BE2C (cell line): ENCODE results near the gene KCP.

Experiments used
- DNase-seq: peaks from one replicate; pipeline ENCODE4 v3.0.0-alpha.2; 2020
- H3K27me3 ChIP-seq: fragments of 250-450 bp; sonication (Bioruptor Pico); 2 replicates; pipeline ENCODE4 v1.5.1; 2020; ENCODE audit warnings: mild to moderate bottlenecking
- H3K36me3 ChIP-seq: fragments of 250-450 bp; sonication (Bioruptor Pico); 2 replicates; pipeline ENCODE4 v1.5.1; 2020; ENCODE audit warnings: mild to moderate bottlenecking
- H3K4me1 ChIP-seq: fragments of 250-450 bp; sonication (Bioruptor Pico); 2 replicates; pipeline ENCODE4 v1.5.1; 2020
- H3K4me3 ChIP-seq: 2 replicates; pipeline ENCODE4 v1.5.1; 2011; ENCODE audit warnings: low read depth, low read length
- H3K9me3 ChIP-seq: fragments of 250-450 bp; sonication (Bioruptor Pico); 2 replicates; pipeline ENCODE4 v1.5.1; 2020
- TF ChIP-seq, protein P1 (sequence below): IDR thresholded peaks from 2 replicates; pipeline ENCODE4 v1.5.1; 2012; ENCODE audit warnings: mild to moderate bottlenecking, low read depth, low read length

Gene KCP

DNA sequence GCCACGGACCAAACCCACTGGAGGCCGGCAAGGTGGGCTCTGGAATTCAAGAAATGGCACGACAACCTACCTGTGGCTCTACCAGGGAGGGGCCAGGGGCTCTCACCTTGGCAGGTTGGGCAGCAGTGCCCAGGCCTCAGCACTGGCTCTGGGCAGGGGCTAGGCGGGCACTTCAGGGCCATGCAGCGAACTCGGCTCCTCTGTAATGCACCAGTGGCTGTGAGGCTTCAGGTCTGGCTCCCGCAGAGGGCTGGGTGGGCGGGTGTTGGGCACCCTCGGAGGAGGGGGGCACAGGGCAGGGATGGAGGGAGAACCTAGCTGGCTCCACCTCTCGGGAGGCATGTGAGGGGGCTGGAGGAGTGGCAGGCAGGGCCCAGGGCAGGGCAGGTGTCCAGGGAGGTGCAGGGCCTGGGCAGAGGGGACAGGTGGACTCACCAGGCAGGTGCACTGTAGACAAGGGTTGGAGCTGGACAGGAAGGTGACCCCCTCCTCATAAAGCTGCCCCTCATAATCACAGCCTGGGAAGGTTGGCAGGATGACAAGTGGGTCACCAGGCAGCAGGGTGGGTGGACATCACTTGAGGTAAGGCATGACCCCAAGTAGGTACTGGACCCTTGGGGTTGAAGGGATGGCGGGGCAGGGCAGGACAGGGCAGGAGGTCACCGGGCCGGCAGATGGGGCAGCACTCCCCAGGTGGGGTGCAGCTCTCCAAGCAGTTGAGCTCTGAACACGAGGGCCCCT is 6.7 kb downstream of the KCP start:
- TF ChIP-seq, protein P1, sequence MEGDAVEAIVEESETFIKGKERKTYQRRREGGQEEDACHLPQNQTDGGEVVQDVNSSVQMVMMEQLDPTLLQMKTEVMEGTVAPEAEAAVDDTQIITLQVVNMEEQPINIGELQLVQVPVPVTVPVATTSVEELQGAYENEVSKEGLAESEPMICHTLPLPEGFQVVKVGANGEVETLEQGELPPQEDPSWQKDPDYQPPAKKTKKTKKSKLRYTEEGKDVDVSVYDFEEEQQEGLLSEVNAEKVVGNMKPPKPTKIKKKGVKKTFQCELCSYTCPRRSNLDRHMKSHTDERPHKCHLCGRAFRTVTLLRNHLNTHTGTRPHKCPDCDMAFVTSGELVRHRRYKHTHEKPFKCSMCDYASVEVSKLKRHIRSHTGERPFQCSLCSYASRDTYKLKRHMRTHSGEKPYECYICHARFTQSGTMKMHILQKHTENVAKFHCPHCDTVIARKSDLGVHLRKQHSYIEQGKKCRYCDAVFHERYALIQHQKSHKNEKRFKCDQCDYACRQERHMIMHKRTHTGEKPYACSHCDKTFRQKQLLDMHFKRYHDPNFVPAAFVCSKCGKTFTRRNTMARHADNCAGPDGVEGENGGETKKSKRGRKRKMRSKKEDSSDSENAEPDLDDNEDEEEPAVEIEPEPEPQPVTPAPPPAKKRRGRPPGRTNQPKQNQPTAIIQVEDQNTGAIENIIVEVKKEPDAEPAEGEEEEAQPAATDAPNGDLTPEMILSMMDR = no peak
- Histone ChIP-seq H3K36me3 (no peaks in the 10 kb centered on the region), H3K4me1 (peaks cover under 1% of the 10 kb centered on the region), H3K27me3 (no peaks in the 10 kb centered on the region), H3K4me3 (no peak overlapping the region), H3K9me3 (no peaks in the 10 kb centered on the region)
- DNase-seq = no peak

DNA sequence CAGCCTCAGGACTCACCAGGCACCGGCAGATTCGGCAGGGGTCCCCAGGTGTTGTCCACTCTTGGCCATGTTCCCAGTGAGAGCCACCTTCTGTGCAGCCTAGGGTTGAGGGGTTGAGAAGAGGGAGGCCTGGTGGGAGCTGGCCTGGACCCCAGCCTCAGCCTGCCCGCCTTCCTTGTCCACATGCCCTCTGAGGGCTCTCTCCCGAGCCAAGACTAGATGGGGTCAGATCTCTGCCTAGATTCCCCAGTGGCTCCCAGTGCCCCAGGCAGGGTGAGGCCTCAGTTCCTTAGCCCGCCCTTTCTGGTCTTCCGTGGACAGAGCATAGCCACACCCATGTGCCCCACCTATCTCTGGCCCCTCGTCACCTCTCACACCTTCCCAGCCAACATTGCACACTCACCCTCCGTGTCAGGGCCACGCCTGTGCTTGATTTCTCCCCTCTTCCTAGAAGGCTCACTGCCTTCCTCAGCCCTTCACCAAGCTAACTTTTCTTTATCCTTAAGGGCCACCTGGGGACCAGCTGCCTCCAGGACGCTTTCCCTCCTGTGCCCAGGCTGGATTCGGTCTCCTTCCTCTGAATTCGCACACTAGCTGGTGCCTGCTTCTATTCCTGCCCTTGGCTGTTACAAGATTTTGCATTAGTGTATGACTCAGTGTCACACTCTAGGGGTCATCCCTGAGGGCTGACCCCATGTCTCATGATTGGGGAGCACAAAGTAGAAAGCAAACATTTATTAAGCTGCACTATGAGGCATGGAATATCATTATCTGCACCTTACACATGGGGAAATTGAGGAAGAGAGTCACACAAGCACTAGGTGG is 7.5 kb downstream of the KCP start:
- no peaks in the 10 kb centered on the region for H3K9me3 ChIP-seq
- no peaks in the 10 kb centered on the region for H3K27me3 ChIP-seq
- no peaks in the 10 kb centered on the region for H3K36me3 ChIP-seq
- no peaks in the 10 kb centered on the region for H3K4me1 ChIP-seq
- TF ChIP-seq, protein P1 = no peak
- no peak for DNase-seq
- H3K4me3 ChIP-seq = no peak overlapping the region

DNA sequence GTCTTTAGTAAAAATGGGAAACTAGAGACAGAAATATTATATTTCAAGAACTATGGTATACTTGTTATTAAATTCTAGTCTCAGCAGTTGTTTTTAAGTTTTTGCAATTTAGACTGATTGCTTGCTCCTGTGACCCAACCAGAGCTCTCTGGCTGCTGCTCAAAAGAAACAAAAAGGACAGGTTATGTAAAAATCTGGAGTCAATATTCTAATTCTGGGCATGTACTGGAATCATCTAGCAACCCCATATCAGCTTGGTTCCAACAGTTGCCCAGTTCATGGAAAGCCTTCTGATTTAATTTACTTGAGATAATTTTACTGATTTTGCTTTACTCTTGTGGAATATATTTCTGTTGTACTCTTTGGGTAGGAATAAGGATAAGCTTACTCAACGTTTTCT is 10.3 kb downstream of the KCP start:
- no peak for DNase-seq
- H3K4me3 ChIP-seq = no peak overlapping the region
- no peaks in the 10 kb centered on the region for H3K36me3 ChIP-seq
- H3K27me3 ChIP-seq = no peaks in the 10 kb centered on the region
- H3K4me1 ChIP-seq = no peaks in the 10 kb centered on the region
- TF ChIP-seq, protein P1 = no peak
- no peaks in the 10 kb centered on the region for H3K9me3 ChIP-seq

DNA sequence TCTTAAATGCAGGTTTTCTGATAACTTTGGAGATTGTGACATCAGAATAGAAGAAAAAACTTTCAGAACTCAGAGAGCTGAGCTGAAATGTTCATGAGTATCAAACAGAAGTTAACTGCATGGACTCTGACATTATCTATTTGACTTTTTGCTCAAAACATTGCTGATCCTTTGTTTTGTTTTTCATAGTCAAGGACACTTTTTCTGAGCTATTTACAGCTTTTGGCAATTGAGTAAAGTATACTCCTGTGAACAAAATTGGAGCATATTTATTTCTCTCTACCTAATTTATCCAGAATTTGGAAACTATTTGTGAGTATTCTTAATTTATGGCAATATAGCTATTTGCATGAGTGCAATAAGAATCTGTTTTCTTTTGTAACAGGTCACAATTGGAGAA is 11.1 kb downstream of the KCP start:
- no peak for DNase-seq
- Histone ChIP-seq H3K4me1 (no peaks in the 10 kb centered on the region), H3K27me3 (no peaks in the 10 kb centered on the region), H3K36me3 (no peaks in the 10 kb centered on the region), H3K9me3 (no peaks in the 10 kb centered on the region), H3K4me3 (no peak overlapping the region)
- TF ChIP-seq, protein P1 = no peak

DNA sequence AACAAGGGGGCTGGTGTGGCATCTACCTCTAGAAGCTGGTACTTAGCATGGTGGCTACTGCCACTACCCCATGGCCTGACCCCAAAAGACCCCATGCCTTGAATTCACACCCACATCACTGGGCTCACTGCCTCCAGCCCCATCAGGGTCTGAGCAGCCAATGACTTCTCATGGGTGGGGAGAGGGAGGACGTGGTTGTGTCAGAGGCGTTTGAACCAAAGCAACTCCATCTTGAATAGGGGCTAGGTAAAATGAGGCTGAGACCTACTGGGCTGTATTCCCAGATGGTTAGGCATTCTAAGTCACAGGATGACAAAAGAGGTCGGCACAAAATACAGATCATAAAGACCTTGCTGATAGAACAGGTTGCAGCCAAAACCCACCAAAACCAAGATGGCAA is 15.2 kb downstream of the KCP start:
- Histone ChIP-seq H3K9me3 (no peaks in the 10 kb centered on the region), H3K27me3 (peaks cover 4% of the 10 kb centered on the region; the same call in 1 of the 2 replicates), H3K4me1 (no peaks in the 10 kb centered on the region), H3K36me3 (no peaks in the 10 kb centered on the region), H3K4me3 (no peak overlapping the region)
- TF ChIP-seq, protein P1 = no peak
- no peak for DNase-seq

DNA sequence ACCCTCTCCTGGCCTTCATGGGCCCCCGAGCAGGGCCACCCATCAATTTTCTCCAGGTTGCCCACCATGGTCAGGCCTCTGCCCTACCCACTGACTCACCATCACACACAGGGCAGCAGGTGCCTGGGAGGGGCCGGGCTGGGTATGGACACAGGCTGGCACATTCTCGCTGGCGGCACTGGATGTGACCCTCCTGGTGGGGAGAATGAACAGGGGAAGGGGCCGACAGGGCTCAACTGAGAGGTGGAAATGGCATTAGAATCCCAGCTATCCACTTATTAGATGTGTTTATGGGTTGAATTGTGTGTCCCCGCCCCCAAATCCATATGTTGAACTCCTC is 16.4 kb downstream of the KCP start:
- H3K9me3 ChIP-seq = no peaks in the 10 kb centered on the region
- no peaks in the 10 kb centered on the region for H3K36me3 ChIP-seq
- H3K4me1 ChIP-seq = no peaks in the 10 kb centered on the region
- TF ChIP-seq, protein P1 = no peak
- H3K27me3 ChIP-seq = peaks cover 4% of the 10 kb centered on the region; the same call in 1 of the 2 replicates
- no peak overlapping the region for H3K4me3 ChIP-seq
- DNase-seq = no peak
